Parathyroid adenoma (tissue), 2 donors: ENCODE results near the gene C5orf52.

Experiments
- H2AFZ ChIP-seq: fragments of 300-600 bp; sonication (generic); one replicate; pipeline ENCODE4 v1.7.0; 2017; ENCODE audit warnings: antibody characterized with exemption, mild to moderate bottlenecking
- H3K27ac ChIP-seq: fragments of 300-600 bp; sonication (generic); one replicate; pipeline ENCODE4 v1.7.0; 2017
- H3K27me3 ChIP-seq: fragments of 300-600 bp; sonication (generic); one replicate; pipeline ENCODE4 v1.7.0; 2017; ENCODE audit warnings: low read length; ENCODE audit not compliant: control insufficient read depth, insufficient read depth
- H3K36me3 ChIP-seq: fragments of 300-600 bp; sonication (generic); one replicate; pipeline ENCODE4 v1.7.0; 2017; ENCODE audit warnings: low read length; ENCODE audit not compliant: control insufficient read depth, insufficient read depth
- H3K4me1 ChIP-seq: fragments of 300-600 bp; sonication (generic); one replicate; pipeline ENCODE4 v1.7.0; 2017; ENCODE audit warnings: control low read depth
- H3K4me2 ChIP-seq: fragments of 300-600 bp; sonication (generic); one replicate; pipeline ENCODE4 v1.7.0; 2017; ENCODE audit warnings: low read length
- H3K4me3 ChIP-seq: fragments of 300-600 bp; sonication (generic); one replicate; pipeline ENCODE4 v1.7.0; 2017; ENCODE audit warnings: low read depth, low read length
- H3K79me2 ChIP-seq: fragments of 300-600 bp; sonication (generic); one replicate; pipeline ENCODE4 v1.7.0; 2017; ENCODE audit warnings: control low read depth
- H3K9ac ChIP-seq: fragments of 300-600 bp; sonication (generic); one replicate; pipeline ENCODE4 v1.7.0; 2017; ENCODE audit warnings: mild to moderate bottlenecking
- H3K9me3 ChIP-seq: fragments of 300-600 bp; sonication (generic); one replicate; pipeline ENCODE4 v1.7.0; 2017; ENCODE audit warnings: low read length; ENCODE audit not compliant: control insufficient read depth
- CTCF ChIP-seq: fragments of 300-600 bp; sonication (generic); IDR thresholded peaks from one replicate; pipeline ENCODE4 v1.7.0; 2017; ENCODE audit warnings: antibody characterized with exemption, mild to moderate bottlenecking
- donor health status: primary hyperparathyroidism.

Gene C5orf52

DNA sequence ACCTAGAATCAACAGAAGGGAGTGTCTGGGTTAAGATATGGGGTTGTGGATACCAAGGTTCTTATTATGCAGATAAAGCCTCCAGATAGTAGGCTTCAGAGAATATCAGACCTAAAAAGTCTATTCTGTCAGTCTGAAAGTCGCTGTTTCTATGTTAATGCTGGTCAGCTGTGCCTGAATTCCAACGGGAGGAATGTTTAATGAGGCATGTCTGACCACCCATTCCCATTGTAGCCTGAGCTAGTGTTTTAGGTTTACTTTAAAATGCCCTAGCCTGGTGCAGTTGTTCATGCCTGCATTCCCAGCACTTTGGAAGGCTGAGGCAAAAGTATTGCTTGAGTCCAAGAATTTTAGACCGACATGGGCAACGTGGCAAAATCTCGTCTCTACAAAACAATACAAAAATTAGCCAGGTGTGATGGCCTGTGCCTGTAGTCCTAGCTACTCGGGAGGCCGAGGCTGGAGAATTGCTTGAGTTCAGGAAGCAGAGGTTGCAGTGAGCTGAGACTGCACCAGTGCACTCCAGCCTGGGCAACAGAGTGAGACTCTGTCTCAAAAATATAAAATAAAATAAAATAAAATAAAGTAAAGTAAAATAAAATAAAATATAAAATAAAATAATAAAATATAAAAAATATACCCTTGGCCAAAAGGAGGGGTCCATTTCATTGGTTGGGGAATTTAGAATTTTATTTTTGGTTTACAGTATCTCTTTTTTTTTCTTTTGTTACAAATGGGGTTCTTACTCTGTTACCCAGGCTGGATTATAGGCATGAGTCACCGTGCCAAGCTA lies 11.3 kb upstream of the C5orf52 start:
- H3K27me3 ChIP-seq, result no peaks in the 10 kb centered on the region
- H2AFZ ChIP-seq, result no peak overlapping the region
- no peak overlapping the region for H3K9ac ChIP-seq
- no peaks in the 10 kb centered on the region for H3K9me3 ChIP-seq
- no peak for TF ChIP-seq CTCF
- H3K4me2 ChIP-seq, result no peak overlapping the region
- H3K4me1 ChIP-seq, result no peaks in the 10 kb centered on the region
- no peaks in the 10 kb centered on the region for H3K79me2 ChIP-seq
- H3K36me3 ChIP-seq, result no peaks in the 10 kb centered on the region
- H3K4me3 ChIP-seq, result no peak overlapping the region
- no peak overlapping the region for H3K27ac ChIP-seq

DNA sequence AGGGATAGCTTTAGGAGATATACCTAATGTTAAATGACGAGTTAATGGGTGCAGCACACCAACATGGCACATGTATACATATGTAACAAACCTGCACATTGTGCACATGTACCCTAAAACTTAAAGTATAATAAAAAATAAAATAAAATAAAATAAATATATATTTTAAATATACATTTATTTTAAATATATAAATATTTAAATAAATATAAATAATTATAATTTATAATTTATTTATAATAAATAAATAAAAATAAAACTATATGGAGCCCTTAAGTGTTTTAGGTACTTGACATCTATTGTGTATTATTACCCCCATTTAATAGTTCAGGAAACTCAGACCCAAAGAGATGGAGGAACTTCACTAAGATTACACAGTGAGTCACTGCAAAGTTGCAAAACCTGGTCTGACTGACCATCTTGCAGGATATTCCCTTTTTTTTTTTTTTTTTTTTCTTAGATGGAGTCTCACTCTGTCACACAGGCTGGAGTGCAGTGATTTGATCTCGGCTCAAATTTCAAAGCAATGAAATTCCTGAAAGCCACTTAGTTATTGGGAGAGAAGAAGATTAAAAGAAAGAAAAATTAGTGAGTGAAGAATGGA lies 5.8 kb upstream of the C5orf52 start:
- H3K27ac ChIP-seq, result no peak overlapping the region
- H3K4me2 ChIP-seq, result no peak overlapping the region
- TF ChIP-seq CTCF, result no peak
- no peak overlapping the region for H3K9ac ChIP-seq
- peaks cover under 1% of the 10 kb centered on the region for H3K4me1 ChIP-seq
- H2AFZ ChIP-seq, result no peak overlapping the region
- no peaks in the 10 kb centered on the region for H3K36me3 ChIP-seq
- no peaks in the 10 kb centered on the region for H3K79me2 ChIP-seq
- H3K4me3 ChIP-seq, result no peak overlapping the region
- H3K9me3 ChIP-seq, result no peaks in the 10 kb centered on the region
- no peaks in the 10 kb centered on the region for H3K27me3 ChIP-seq

- H3K36me3 ChIP-seq, result no peaks in the 10 kb centered on the region
- no peak overlapping the region for H3K9ac ChIP-seq
- H3K27ac ChIP-seq, result no peak overlapping the region
- TF ChIP-seq CTCF, result no peak
- no peak overlapping the region for H3K4me2 ChIP-seq
- peaks cover 3% of the 10 kb centered on the region for H3K4me1 ChIP-seq
- no peaks in the 10 kb centered on the region for H3K9me3 ChIP-seq
- H3K79me2 ChIP-seq, result no peaks in the 10 kb centered on the region
- H3K4me3 ChIP-seq, result no peak overlapping the region
- no peak overlapping the region for H2AFZ ChIP-seq
- H3K27me3 ChIP-seq, result no peaks in the 10 kb centered on the region
Measured at GRCh38 chr5:157668356-157668755, 3.0 kb upstream of the C5orf52 start.

GRCh38 chr5:157669701-157670097 lies 1.6 kb upstream of the C5orf52 start:
- H3K4me3 ChIP-seq, result no peak overlapping the region
- no peak overlapping the region for H3K9ac ChIP-seq
- no peak for TF ChIP-seq CTCF

More at GRCh38 chr5:157669701-157670097, 1.6 kb upstream of the C5orf52 start:
- Histone ChIP-seq H3K9me3 (no peaks in the 10 kb centered on the region), H3K27ac (no peak overlapping the region), H3K79me2 (no peaks in the 10 kb centered on the region), H3K36me3 (no peaks in the 10 kb centered on the region), H3K4me1 (peaks cover 3% of the 10 kb centered on the region), H3K27me3 (no peaks in the 10 kb centered on the region), H2AFZ (no peak overlapping the region), H3K4me2 (no peak overlapping the region)
